Measurements from ENCODE around the gene CYSTM1. TPM values are rescaled to one million over a fixed set of nuclear protein-coding genes. Genes with fewer than 3 reads are reported as not detected.

The CYSTM1 gene
- total and polyA plus RNA-seq, 2 of the 8 experiments (the other 6 are each of a cell fraction or from before 2014, with no cell fraction given), result 25.0 to 47.8 TPM

DNA sequence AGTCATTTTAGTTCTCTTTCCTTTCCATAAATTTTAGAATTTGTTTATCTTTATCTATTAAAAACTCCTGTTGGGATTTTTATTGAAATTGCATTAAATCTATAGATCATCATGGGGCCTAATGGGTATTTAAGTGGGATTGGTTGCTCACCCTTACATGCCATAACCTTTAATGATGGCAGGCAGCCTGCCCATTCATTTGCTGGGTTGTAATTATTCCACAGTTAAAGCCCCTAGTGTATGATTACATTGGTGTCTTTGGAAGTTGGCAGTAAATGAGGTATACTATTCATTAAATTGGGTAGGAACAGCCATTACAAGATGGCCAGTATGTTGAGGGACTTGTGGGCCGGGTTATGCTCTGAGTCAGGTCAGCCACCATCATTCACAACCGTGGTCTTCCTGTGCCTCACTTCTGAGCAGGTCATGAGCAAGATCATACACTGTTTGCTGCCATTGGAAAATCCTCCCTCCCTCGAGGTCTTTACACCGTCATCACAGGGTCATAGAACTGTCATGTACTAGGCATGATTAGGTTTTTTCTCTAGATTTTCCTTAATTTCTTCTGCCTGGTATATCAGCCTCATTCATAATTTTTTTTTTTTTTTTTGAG is 59.5 kb downstream of the CYSTM1 start:
- CTCF ChIA-PET (ENCODE audit: partially characterized antibody), result interaction anchor here (1.2 to 2.2 kb wide), 3 partner anchors 8 to 117 kb away, joined by 3 to 13 read pairs (median 5); no protein-coding TSS in a partner anchor
- H3K79me2 ChIP-seq (ENCODE audit: control insufficient read depth in 1 of 2, insufficient read depth in 2 of 2, low read length in 2 of 2), result no peaks in the 10 kb centered on the region
- no peak for FAIRE-seq
- TF ChIP-seq, protein P1, sequence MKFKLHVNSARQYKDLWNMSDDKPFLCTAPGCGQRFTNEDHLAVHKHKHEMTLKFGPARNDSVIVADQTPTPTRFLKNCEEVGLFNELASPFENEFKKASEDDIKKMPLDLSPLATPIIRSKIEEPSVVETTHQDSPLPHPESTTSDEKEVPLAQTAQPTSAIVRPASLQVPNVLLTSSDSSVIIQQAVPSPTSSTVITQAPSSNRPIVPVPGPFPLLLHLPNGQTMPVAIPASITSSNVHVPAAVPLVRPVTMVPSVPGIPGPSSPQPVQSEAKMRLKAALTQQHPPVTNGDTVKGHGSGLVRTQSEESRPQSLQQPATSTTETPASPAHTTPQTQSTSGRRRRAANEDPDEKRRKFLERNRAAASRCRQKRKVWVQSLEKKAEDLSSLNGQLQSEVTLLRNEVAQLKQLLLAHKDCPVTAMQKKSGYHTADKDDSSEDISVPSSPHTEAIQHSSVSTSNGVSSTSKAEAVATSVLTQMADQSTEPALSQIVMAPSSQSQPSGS (IDR thresholded peaks at IDR 0.05; ENCODE audit: low read length), result no peak
- no peak for TF ChIP-seq PHF8 (conservative IDR thresholded peaks at IDR 0.05; ENCODE audit: low read depth, low read length)
- no peak for TF ChIP-seq TEAD4 (IDR thresholded peaks at IDR 0.05; ENCODE audit: low read depth, low read length)
- TF ChIP-seq CBX5 (IDR thresholded peaks at IDR 0.05; ENCODE audit: low read depth, low read length), result no peak
- TF ChIP-seq SP2 (IDR thresholded peaks at IDR 0.05; ENCODE audit: low read length), result no peak
- no peak for TF ChIP-seq RXRA (IDR thresholded peaks at IDR 0.05; ENCODE audit: insufficient read depth, low read depth, low read length)
- no peak for TF ChIP-seq SIRT6 (IDR thresholded peaks at IDR 0.05; ENCODE audit: low read length)
- TF ChIP-seq, protein P2, sequence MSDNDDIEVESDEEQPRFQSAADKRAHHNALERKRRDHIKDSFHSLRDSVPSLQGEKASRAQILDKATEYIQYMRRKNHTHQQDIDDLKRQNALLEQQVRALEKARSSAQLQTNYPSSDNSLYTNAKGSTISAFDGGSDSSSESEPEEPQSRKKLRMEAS (IDR thresholded peaks at IDR 0.05), result no peak
- TF ChIP-seq JUN (IDR thresholded peaks at IDR 0.05; ENCODE audit: low read depth, low read length), result no peak
- TF ChIP-seq HDAC2 (IDR thresholded peaks at IDR 0.05; ENCODE audit: borderline replicate concordance in 1 of 2, low read depth in 2 of 2, low read length in 2 of 2), result no peak
- no peak for TF ChIP-seq ASH2L (IDR thresholded peaks at IDR 0.05; ENCODE audit: low read length)
- TF ChIP-seq HDAC6 (IDR thresholded peaks at IDR 0.05; ENCODE audit: low read depth, low read length), result no peak

More for the DNA sequence above, 59.5 kb downstream of the CYSTM1 start:
- Histone ChIP-seq H3K79me1 (ENCODE audit: low read depth, low read length) (no peaks in the 10 kb centered on the region), H3K4me2 (ENCODE audit: insufficient read depth in 1 of 2, low read depth in 2 of 2, low read length in 2 of 2) (no peak overlapping the region), H4K5ac (ENCODE audit: insufficient read length, low read depth, low read length) (no peak overlapping the region), H3K4me3 (ENCODE audit: extremely low read depth in 1 of 4, insufficient read depth in 2 of 4, low read depth in 3 of 4, low read length in 4 of 4) (no peak overlapping the region), H4K91ac (replicated peaks; ENCODE audit: insufficient read length, low read length) (no peak overlapping the region), H4K20me1 (replicated peaks in 1 of 2; ENCODE audit: control insufficient read depth in 1 of 2, insufficient read depth in 2 of 2, low read length in 2 of 2) (peaks cover 1 to 3% of the 10 kb centered on the region in 2 experiments), H3K18ac (ENCODE audit: extremely low read depth, low read length) (no peak overlapping the region), H3K14ac (ENCODE audit: insufficient read length) (no peak overlapping the region), H3K27me3 (replicated peaks in 1 of 4; ENCODE audit: control insufficient read depth in 3 of 4, extremely low read depth in 1 of 4, insufficient read depth in 3 of 4, low read length in 3 of 4) (no peaks in the 10 kb centered on the region), H3K4ac (replicated peaks; ENCODE audit: insufficient read length, low read depth, low read length) (no peak overlapping the region), H2BK12ac (ENCODE audit: low read depth, low read length) (no peak overlapping the region), H2BK15ac (ENCODE audit: low read length) (no peak overlapping the region), H3K23me2 (ENCODE audit: low read depth, low read length) (no peaks in the 10 kb centered on the region), H2AK5ac (ENCODE audit: low read depth, low read length) (no peak overlapping the region), H2BK20ac (ENCODE audit: low read length) (no peak overlapping the region), H3K36me3 (ENCODE audit: control insufficient read depth in 2 of 4, insufficient read depth in 4 of 4, low read length in 3 of 4) (no peaks in the 10 kb centered on the region), H4K8ac (ENCODE audit: extremely low read depth, insufficient read depth, low read length) (no peak overlapping the region), H2BK5ac (ENCODE audit: low read depth, low read length) (no peak overlapping the region), H3K56ac (replicated peaks; ENCODE audit: insufficient read length, low read depth, low read length) (no peak overlapping the region), H2AFZ (ENCODE audit: low read length) (no peak overlapping the region), H3K9ac (replicated peaks in 1 of 4; ENCODE audit: extremely low read depth in 1 of 4, low read depth in 3 of 4, low read length in 3 of 4) (no peak overlapping the region), H3K27ac (ENCODE audit: low read depth, low read length) (no peak overlapping the region), H2BK120ac (replicated peaks; ENCODE audit: low read depth, low read length) (no peak overlapping the region), H3K4me1 (replicated peaks in 1 of 4; ENCODE audit: control insufficient read depth in 3 of 4, insufficient read depth in 4 of 4, low read length in 3 of 4) (no peaks in the 10 kb centered on the region), H3K23ac (ENCODE audit: insufficient read length) (no peak overlapping the region), H3K9me3 (ENCODE audit: insufficient read depth in 2 of 2, low read depth in 1 of 2, low read length in 1 of 2) (no peaks in the 10 kb centered on the region)
- DNase-seq (ENCODE audit: low read depth in 1 of 2, low spot score in 2 of 2), result no peak
- WGBS, 2 experiments (ENCODE audit: extremely low coverage in 1 of 2, insufficient coverage in 1 of 2, insufficient read length in 1 of 2, insufficient replicate concordance in 2 of 2, low coverage in 1 of 2, low lambda C conversion rate in 2 of 2, missing lambda C conversion rate in 1 of 2), result 87% methylated on average over 4 of the region's 4 CpGs; no CpG with 5 or more reads in 1 of the 2 experiments
- POLR2A ChIA-PET (ENCODE audit: partially characterized antibody), result no interaction called here

All from H1 (cell line).